HCT116 (cell line): Measurements from ENCODE around the gene ALOX15. TPM values are rescaled to one million over a fixed set of nuclear protein-coding genes. Genes with fewer than 3 reads are reported as not detected.

ENCODE experiments used
- ATAC-seq: fragments of 200-7000 bp; cut with Tn5 transposase; 2 replicates; pipeline ENCODE4 v1.9.1; 2020; ENCODE audit warnings: mild to moderate bottlenecking, moderate library complexity
- BruUV-seq: library from RNA; stranded (reverse); fragments of 400-500 nt; replicated peaks from 2 replicates; lab custom pipeline; 2021; lab: Mats Ljungman, UMichigan
- CTCF ChIA-PET: fragments of 300-600 bp; sonication (Branson Sonifier 250); formaldehyde crosslinking; loops from one replicate; lab custom pipeline; 2021; ENCODE audit warnings: antibody characterized with exemption; lab: Charles Lee
- POLR2A ChIA-PET: fragments of 300-600, 350-600 bp; sonication (Branson Sonifier 250); formaldehyde crosslinking; loops from one replicate; lab custom pipeline; 2021; ENCODE audit warnings: antibody characterized with exemption; lab: Charles Lee
- RAD21 ChIA-PET, 2 experiments: fragments of 300-600 bp; sonication (Branson Sonifier 250); formaldehyde crosslinking; loops; one replicate each; lab custom pipeline; 2023; ENCODE audit warnings: low total read pairs in 2 of 2; ENCODE audit not compliant: uncharacterized antibody in 2 of 2, unreplicated experiment in 2 of 2, low non-redundant PET in 1 of 2; lab: Charles Lee
- DNase-seq: peaks from one replicate; pipeline ENCODE4 v3.0.0-alpha.2; 2010; ENCODE audit warnings: low read depth, low spot score
- H2AFZ ChIP-seq: fragments of 200-600 bp; shearing (Covaris generic), sonication (generic); 2 replicates; pipeline ENCODE4 v1.6.1; 2017; ENCODE audit warnings: low read depth, mixed run types, mixed read lengths, antibody characterized with exemption, low read length; ENCODE audit not compliant: poor library complexity, severe bottlenecking
- H3K27ac ChIP-seq: 2 replicates; pipeline ENCODE4 v1.5.1; 2012; ENCODE audit warnings: low read depth, low read length
- H3K27me3 ChIP-seq: fragments of 200-600 bp; sonication (generic); 2 replicates; pipeline ENCODE4 v1.6.1; 2016; ENCODE audit warnings: mixed run types, low read length, mixed read lengths; ENCODE audit not compliant: insufficient read depth
- H3K36me3 ChIP-seq, 2 experiments: fragments of 200-500 bp in 1 of 2; fragments of 200-600 bp in 1 of 2; sonication (Bioruptor generic) in 1 of 2; sonication (generic) in 1 of 2; 2 replicates each; pipeline versions ENCODE4 v1.5.1 to v1.6.1; 2014 to 2016; ENCODE audit warnings: low read length in 2 of 2, inconsistent platforms in 1 of 2, mixed read lengths in 1 of 2, mixed run types in 1 of 2; ENCODE audit not compliant: insufficient read depth in 2 of 2, control insufficient read depth in 1 of 2
- H3K4me1 ChIP-seq, 2 experiments: fragments of 200-600 bp in 1 of 2; sonication (generic) in 1 of 2; 2 replicates each; pipeline versions ENCODE4 v1.5.1 to v1.6.1; 2012 to 2017; ENCODE audit warnings: low read length in 2 of 2, inconsistent platforms in 1 of 2, mild to moderate bottlenecking in 1 of 2, mixed read lengths in 1 of 2, mixed run types in 1 of 2, moderate library complexity in 1 of 2; ENCODE audit not compliant: insufficient read depth in 2 of 2, control insufficient read depth in 1 of 2
- H3K4me2 ChIP-seq: fragments of 200-600 bp; sonication (generic); 2 replicates; pipeline ENCODE4 v1.6.1; 2017; ENCODE audit warnings: mixed run types, low read length, mixed read lengths
- H3K4me3 ChIP-seq, 2 experiments: fragments of 200-600 bp in 1 of 2; sonication (generic) in 1 of 2; replicated peaks in 1 of 2; 2 replicates each; pipeline ENCODE4 v1.5.1; 2011 to 2016; ENCODE audit warnings: low read length in 2 of 2, control low read depth in 1 of 2, low read depth in 1 of 2, mild to moderate bottlenecking in 1 of 2, mixed read lengths in 1 of 2, mixed run types in 1 of 2
- H3K79me2 ChIP-seq: fragments of 200-600 bp; sonication (generic); 2 replicates; pipeline ENCODE4 v1.6.1; 2017; ENCODE audit warnings: mild to moderate bottlenecking, mixed run types, low read length, moderate library complexity, mixed read lengths; ENCODE audit not compliant: insufficient read depth
- H3K9ac ChIP-seq: fragments of 200-600 bp; sonication (generic); 2 replicates; pipeline ENCODE4 v1.6.1; 2016; ENCODE audit warnings: low read length, mixed read lengths
- H3K9me2 ChIP-seq: fragments of 200-600 bp; sonication (generic), shearing (Covaris generic); 2 replicates; pipeline ENCODE4 v1.6.1; 2017; ENCODE audit warnings: mixed run types, mild to moderate bottlenecking, moderate library complexity; ENCODE audit not compliant: insufficient read depth
- H3K9me3 ChIP-seq, 2 experiments: fragments of 200-500 bp in 1 of 2; fragments of 200-600 bp in 1 of 2; sonication (Bioruptor generic) in 1 of 2; sonication (generic) in 1 of 2; 2 replicates each; pipeline ENCODE4 v1.6.1; 2014 to 2017; ENCODE audit warnings: low read length in 2 of 2, mixed read lengths in 2 of 2, inconsistent platforms in 1 of 2, low read depth in 1 of 2, mild to moderate bottlenecking in 1 of 2, mixed run types in 1 of 2, moderate library complexity in 1 of 2; ENCODE audit not compliant: control insufficient read depth in 1 of 2, insufficient read depth in 1 of 2
- H4K20me1 ChIP-seq: fragments of 200-600 bp; sonication (generic), shearing (Covaris generic); 2 replicates; pipeline ENCODE4 v1.6.1; 2017; ENCODE audit warnings: mixed run types, mild to moderate bottlenecking, moderate library complexity; ENCODE audit not compliant: insufficient read depth
- ATF3 ChIP-seq: IDR thresholded peaks from 2 replicates; pipeline ENCODE4 v1.6.1; 2012
- CBX3 ChIP-seq: IDR thresholded peaks from 2 replicates; pipeline ENCODE4 v1.6.1; 2012; ENCODE audit warnings: low read depth
- CEBPB ChIP-seq: IDR thresholded peaks from 2 replicates; pipeline ENCODE4 v1.6.1; 2012; ENCODE audit warnings: low read depth
- EGR1 ChIP-seq: IDR thresholded peaks from 2 replicates; pipeline ENCODE4 v1.6.1; 2012; ENCODE audit warnings: low read depth
- POLR2A ChIP-seq: IDR thresholded peaks from 2 replicates; pipeline ENCODE4 v1.7.0; 2011; ENCODE audit warnings: borderline replicate concordance; ENCODE audit not compliant: insufficient read depth, insufficient read length; ENCODE audit errors: extremely low read depth
- POLR2AphosphoS5 ChIP-seq: IDR thresholded peaks from 2 replicates; pipeline ENCODE4 v1.6.1; 2011; ENCODE audit warnings: mild to moderate bottlenecking, low read depth, low read length, moderate library complexity
- RAD21 ChIP-seq: IDR thresholded peaks from 2 replicates; pipeline ENCODE4 v1.6.1; 2012; ENCODE audit warnings: low read depth, mild to moderate bottlenecking
- SIN3A ChIP-seq: IDR thresholded peaks from 2 replicates; pipeline ENCODE4 v1.6.1; 2012; ENCODE audit warnings: low read depth
- SP1 ChIP-seq: IDR thresholded peaks from 2 replicates; pipeline ENCODE4 v1.6.1; 2012; ENCODE audit warnings: low read depth
- YY1 ChIP-seq: IDR thresholded peaks from 2 replicates; pipeline ENCODE4 v1.6.1; 2011; ENCODE audit warnings: low read length, low read depth, moderate library complexity, mild to moderate bottlenecking; ENCODE audit not compliant: insufficient replicate concordance; ENCODE audit errors: extremely low read depth
- ZBTB33 ChIP-seq: IDR thresholded peaks from 2 replicates; pipeline ENCODE4 v1.6.1; 2011; ENCODE audit warnings: mild to moderate bottlenecking, low read length, moderate library complexity; ENCODE audit not compliant: insufficient replicate concordance; ENCODE audit errors: extremely low read depth
- ZFX ChIP-seq: fragments of 450-650 bp; IDR thresholded peaks from 2 replicates; pipeline ENCODE4 v1.6.1; 2017
- ZNF274 ChIP-seq: fragments of 200-500 bp; sonication (Bioruptor generic); IDR thresholded peaks from 2 replicates; pipeline ENCODE4 v1.6.1; 2014; ENCODE audit warnings: mild to moderate bottlenecking, low read depth, low read length, inconsistent platforms
- intact Hi-C: fragments of 100-400 bp; cut with micrococcal nuclease; formaldehyde crosslinking; loops from 2 replicates; pipeline ENCODE4 v1.10.0; 2022
- total RNA-seq: library from RNA; stranded (reverse); gene quantifications from one replicate; pipeline ENCODE4 v1.2.1, GENCODE V29; 2021; ENCODE audit not compliant: unreplicated experiment

The ALOX15 gene
- total RNA-seq, 1 experiment from 2014 or later, result 0.57 TPM

DNA sequence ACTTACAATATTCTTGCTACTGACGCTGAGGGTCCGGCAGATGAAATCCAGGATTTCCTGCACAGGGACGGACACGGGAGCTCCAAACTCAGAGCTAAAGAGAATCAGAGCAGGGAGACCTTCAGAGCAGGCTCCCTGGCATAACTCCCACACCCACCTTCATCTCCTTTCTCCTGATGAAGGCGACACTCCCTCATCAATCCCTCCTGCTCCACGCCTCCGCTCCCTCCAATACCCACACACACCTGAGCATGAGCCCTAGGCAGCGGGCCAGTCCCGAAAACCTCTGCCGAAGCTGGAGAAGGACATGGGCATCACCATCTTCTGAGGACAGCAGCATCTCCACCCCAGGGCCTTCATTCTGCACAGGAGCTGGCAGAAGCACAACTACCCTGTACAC is 34.3 kb upstream of the ALOX15 start:
- no TSS peak for BruUV-seq

More for the DNA sequence above, 34.3 kb upstream of the ALOX15 start:
- RAD21 ChIA-PET, result no interaction called here
- H3K4me1 ChIP-seq, result peaks cover 22 to 28% of the 10 kb centered on the region in 2 experiments
- CTCF ChIA-PET, result no interaction called here
- H3K36me3 ChIP-seq, result peaks cover 51 to 62% of the 10 kb centered on the region in 2 experiments; a peak in 3 of 4 replicates
- H4K20me1 ChIP-seq, result peaks cover 6% of the 10 kb centered on the region; the same call in 1 of the 2 replicates
- H3K27ac ChIP-seq, result no peak overlapping the region
- POLR2A ChIA-PET, result no interaction called here
- H3K9ac ChIP-seq, result no peak overlapping the region
- ATAC-seq, result no peak
- TF ChIP-seq YY1 (no peak), RAD21 (no peak), ATF3 (no peak), ZBTB33 (no peak), SIN3A (no peak), ZNF274 (no peak), POLR2A (no peak), CBX3 (no peak), ZFX (no peak), POLR2AphosphoS5 (no peak), CEBPB (no peak), EGR1 (no peak), SP1 (no peak)
- no peak for DNase-seq
- no peaks in the 10 kb centered on the region for H3K27me3 ChIP-seq
- H3K9me2 ChIP-seq, result no peaks in the 10 kb centered on the region
- H3K4me2 ChIP-seq, result no peak overlapping the region
- H2AFZ ChIP-seq, result no peak overlapping the region
- intact Hi-C loops, result no loop called here
- no peak overlapping the region for H3K4me3 ChIP-seq
- H3K9me3 ChIP-seq, result no peaks in the 10 kb centered on the region
- peaks cover 5% of the 10 kb centered on the region; the same call in 1 of the 2 replicates for H3K79me2 ChIP-seq
